ENCODE measurements around the gene DNAJB7.
"Not testable (repeated sequence)": the region's sequence is repeated elsewhere in the genome, so short reads cannot be mapped to it uniquely, and the experiment has no call there.

Gene DNAJB7

GRCh38 chr22:40862013-40862412, at the start of gene DNAJB7:
TSS of gene DNAJB7 (minus strand) at chr22:40862113. CDS start at chr22:40861994, 119 bp downstream.
- no peak for DNase-seq

DNA sequence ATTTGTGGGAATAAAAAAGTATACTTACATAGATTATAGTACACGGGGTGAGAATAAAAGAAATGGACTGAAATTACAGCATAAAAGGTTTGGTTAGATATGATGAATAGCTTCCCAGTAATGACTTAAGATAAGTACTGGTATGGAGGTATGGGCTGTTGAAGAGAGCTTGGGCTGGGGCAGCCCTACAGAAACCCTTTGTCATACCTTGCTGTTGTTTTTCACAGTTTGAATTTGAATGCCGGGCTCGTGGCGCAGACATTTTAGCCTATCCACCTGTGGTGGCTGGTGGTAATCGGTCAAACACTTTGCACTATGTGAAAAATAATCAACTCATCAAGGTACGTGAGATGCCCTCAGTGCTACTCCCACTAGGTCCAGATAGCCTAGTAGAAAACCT, 47.0 kb upstream of the DNAJB7 start:
- DNase-seq: no peak

DNA sequence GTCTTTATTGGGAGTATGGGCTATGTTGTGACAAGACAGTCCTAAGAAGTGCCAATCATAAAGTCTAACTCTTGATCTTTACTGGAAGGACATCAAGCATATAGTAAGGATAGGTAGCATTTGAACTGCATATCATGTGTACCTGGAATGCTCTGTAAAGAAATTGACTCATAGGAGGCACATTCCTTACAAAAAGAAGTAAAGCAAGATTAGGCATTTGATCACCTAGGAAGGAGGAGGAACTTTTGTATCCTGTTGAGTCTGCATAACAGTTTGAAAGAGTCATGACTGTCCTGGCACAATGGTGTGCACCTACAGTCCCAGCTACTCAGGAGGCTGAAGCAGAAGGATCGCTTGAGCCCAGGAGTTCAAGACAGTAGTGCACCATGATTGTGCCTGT, 42.2 kb upstream of the DNAJB7 start:
- no peak for DNase-seq

- DNase-seq: peak in 1 of 58 donors; percentile 35
These were observed 37.0 kb upstream of the DNAJB7 start for GRCh38 chr22:40898850-40899357.

- no peak for DNase-seq
These were observed 32.5 kb upstream of the DNAJB7 start for GRCh38 chr22:40894417-40894816.

DNA sequence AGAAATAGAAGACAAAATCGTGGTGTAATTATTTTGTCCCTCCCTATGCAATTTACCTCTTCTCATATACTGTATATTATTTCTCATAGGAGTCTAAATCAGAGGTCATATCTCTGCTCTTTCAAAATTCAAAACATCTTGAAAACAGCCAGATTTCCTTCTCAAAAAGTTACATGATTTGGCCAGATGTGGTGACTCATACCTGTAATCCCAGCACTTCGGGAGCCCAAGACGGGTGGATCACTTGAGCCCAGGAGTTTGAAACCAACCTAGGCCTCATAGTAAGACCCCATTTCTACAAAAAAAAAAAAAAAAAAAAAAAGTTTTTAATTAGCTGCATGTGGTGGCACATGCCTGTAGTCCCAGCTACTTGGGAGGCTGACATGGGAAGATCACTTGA, 29.0 kb upstream of the DNAJB7 start:
- DNase-seq: no peak

GRCh38 chr22:40889116-40889515, 27.2 kb upstream of the DNAJB7 start:
- no peak for DNase-seq

- DNase-seq: no peak
These were observed 17.0 kb upstream of the DNAJB7 start for GRCh38 chr22:40878922-40879321.

GRCh38 chr22:40877488-40877887, 15.6 kb upstream of the DNAJB7 start:
- DNase-seq: no peak

GRCh38 chr22:40876907-40877306, 15.0 kb upstream of the DNAJB7 start:
- no peak for DNase-seq

GRCh38 chr22:40875111-40875510, 13.2 kb upstream of the DNAJB7 start:
- DNase-seq: no peak

DNA sequence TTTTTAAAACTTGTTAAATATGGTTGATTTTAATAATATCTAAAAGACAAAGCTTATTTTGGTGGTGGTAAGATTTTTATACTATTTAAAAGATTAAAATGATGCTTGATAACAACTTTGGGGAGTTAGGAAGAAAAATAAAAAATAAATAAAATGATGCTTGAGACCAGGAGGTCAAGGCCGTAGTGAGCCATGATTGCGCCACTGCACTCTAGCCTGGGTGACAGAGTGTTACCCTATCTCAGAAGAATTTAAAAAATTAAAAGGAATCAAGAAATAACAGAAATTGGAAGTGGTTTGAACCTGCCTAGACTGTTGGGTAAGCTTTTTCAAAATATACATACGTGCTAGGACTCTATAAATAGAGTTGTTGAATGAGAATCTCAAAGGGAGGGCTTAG, 12.1 kb upstream of the DNAJB7 start:
- DNase-seq: no peak

- not testable (repeated sequence) for DNase-seq
These were observed 6.5 kb upstream of the DNAJB7 start for GRCh38 chr22:40868379-40868778.

- DNase-seq: no peak
These were observed 5.2 kb upstream of the DNAJB7 start for GRCh38 chr22:40867109-40867508.

- no peak for DNase-seq
These were observed 624 bp upstream of the DNAJB7 start for GRCh38 chr22:40862537-40862936.

- peak in 2 of 58 donors; percentile 55 for DNase-seq
These were observed 4.5 kb downstream of the DNAJB7 start for GRCh38 chr22:40857309-40857855.

DNA sequence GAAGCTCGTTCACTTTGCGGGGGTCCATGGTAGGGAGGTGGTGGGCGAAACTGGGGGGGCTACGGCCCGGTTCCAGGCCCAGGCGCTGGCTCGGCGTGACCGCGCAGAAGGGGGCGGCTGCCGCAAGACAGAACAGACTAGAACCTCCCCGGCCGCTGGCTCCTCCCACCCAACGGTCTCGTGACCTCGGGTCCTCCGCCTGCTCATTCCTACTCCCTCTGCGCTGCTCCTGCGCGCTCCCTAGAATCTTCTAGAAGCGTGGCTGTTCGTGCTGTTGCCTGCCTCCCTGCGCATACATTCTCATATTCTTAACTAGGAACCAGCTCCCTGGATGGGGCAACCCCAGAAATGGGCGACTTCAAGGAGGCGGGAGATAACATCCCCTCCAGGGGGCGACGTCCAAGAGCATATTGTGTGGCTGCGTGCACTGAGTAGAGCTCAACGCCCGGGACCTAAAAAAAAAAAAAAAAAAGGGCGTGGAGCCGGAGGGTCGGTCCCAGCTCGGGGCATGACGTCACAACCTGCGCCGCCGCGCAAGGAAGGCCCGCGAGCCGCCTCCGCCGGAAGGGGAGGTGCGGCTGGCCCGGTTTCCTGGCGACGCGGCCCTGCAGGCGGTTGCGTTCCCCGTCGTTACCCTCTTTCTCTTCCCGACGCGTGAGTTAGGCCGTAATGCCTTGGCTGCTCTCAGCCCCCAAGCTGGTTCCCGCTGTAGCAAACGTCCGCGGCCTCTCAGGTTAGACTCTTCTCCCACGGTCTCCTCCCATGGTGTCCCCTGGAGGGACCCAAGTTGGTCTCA, 5.2 kb downstream of the DNAJB7 start, which contains the start of the genes ST13 and XPNPEP3:
Gene ST13 (minus strand): TSS at position 127 of the 796 bp plus-strand sequence. CDS start 99 bp downstream, at position 28.
Gene XPNPEP3 (plus strand): TSS at position 636 of the 796 bp plus-strand sequence. CDS start 34 bp downstream, at position 670.
- DNase-seq: peak; percentile 79 to 99 (median 96)

DNA sequence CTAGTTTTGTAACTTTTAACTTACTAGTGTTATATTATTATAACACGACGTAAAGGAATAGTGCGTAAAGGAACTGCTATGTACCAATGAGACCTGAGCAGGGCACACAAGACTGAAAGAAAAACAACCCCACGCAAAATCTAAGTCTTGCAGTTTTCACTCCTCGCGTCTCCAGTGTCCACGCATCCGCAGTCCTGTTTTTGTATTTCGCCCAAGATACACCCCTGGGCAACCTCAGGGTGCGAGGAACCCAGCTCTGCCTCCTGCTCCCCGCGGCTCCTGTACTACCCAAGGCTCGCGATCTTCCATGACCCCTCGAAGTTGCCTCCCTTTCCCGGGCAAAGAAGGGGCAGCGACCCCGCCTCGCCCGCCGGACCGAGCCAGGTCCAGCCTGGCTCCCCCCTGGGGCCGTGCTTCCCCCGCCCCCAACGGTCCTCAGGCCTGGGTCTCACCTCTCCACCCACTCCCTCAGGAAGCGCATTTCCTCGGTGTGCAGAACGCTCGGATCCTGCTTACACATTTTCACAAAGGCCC, 5.9 kb downstream of the DNAJB7 start:
- peak in 17 of 58 donors; percentile 33 to 82 (median 51) for DNase-seq

- peak in 1 of 58 donors; percentile 1 for DNase-seq
These were observed 6.6 kb downstream of the DNAJB7 start for GRCh38 chr22:40855071-40855978.

DNA sequence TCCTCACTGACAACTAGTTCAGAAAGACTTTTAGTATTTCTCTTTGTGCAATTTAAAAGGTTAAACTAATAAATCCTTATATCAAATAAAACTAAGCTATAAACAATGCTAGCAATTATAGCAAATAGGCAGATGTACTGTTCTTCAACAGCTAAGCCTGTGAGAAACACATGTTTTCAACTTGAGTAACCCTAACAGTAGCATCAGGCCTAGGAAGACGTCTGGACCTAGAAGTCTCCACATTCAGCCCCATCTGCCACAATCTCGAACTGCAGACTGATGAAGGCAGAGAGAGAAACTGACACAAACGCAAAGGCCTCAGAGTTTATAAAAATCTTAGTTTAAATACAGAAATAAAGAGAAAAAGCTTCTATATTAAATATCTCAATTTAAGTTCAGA, 8.0 kb downstream of the DNAJB7 start:
- peak in 1 of 58 donors; percentile 5 for DNase-seq

GRCh38 chr22:40853333-40853732, 8.6 kb downstream of the DNAJB7 start:
- no peak for DNase-seq

Measured in anterior cingulate cortex (tissue), 58 donors.